GM12878 (cell line): Measurements from ENCODE around the gene DIP2B. TPM values are rescaled to one million over a fixed set of nuclear protein-coding genes. Genes with fewer than 3 reads are reported as not detected.

Experiments
- ATAC-seq: fragments of 200-7000 bp; cut with Tn5 transposase; 3 replicates; pipeline ENCODE4 v1.9.1; 2020; ENCODE audit warnings: mild to moderate bottlenecking, moderate library complexity
- BruUV-seq: library from RNA; stranded (reverse); fragments of 400-500 nt; replicated peaks from 2 replicates; lab custom pipeline; 2021; lab: Mats Ljungman, UMichigan
- CTCF ChIA-PET: fragments of 300-600 bp; sonication (Branson Sonifier 250); formaldehyde crosslinking; extraction: SDS; loops from one replicate; lab custom pipeline; 2021; ENCODE audit warnings: inconsistent platforms; lab: Yijun Ruan, JAX
- POLR2A ChIA-PET: fragments of 350-600 bp; formaldehyde crosslinking; extraction: SDS; loops from one replicate; lab custom pipeline; 2021; ENCODE audit warnings: inconsistent platforms; lab: Charles Lee
- RAD21 ChIA-PET: fragments of 300-600 bp; sonication (Branson Sonifier 250); formaldehyde crosslinking; loops from one replicate; lab custom pipeline; 2023; ENCODE audit warnings: antibody characterized with exemption; ENCODE audit not compliant: unreplicated experiment; lab: Charles Lee
- SMC1A ChIA-PET: fragments of 300-600 bp; sonication (Branson Sonifier 250); formaldehyde crosslinking; loops from one replicate; lab custom pipeline; 2023; ENCODE audit not compliant: unreplicated experiment, uncharacterized antibody; lab: Charles Lee
- DNase-seq: peaks from one replicate; pipeline ENCODE4 v3.0.0-alpha.2; 2011; ENCODE audit warnings: low read depth, low spot score
- FAIRE-seq: peaks from 3 replicates; lab custom pipeline; 2011; peaks lifted over from hg19 to GRCh38; lab: Jason Lieb, UNC
- H2AFZ ChIP-seq: 2 replicates; pipeline ENCODE4 v1.6.0; 2011; ENCODE audit warnings: low read depth, low read length, control low read depth; ENCODE audit not compliant: control insufficient read depth
- H3K27ac ChIP-seq: 2 replicates; pipeline ENCODE4 v1.5.1; 2011; ENCODE audit warnings: control low read depth; ENCODE audit not compliant: control insufficient read depth, insufficient read depth
- H3K27me3 ChIP-seq, 2 experiments: replicated peaks in 1 of 2; 2 replicates each; pipeline versions ENCODE4 v1.6.0 to v1.6.1; 2011; ENCODE audit warnings: low read length in 1 of 2; ENCODE audit not compliant: control insufficient read depth in 2 of 2, insufficient read depth in 2 of 2
- H3K36me3 ChIP-seq, 2 experiments: 2 replicates each; pipeline ENCODE4 v1.5.1; 2011; ENCODE audit warnings: low read length in 1 of 2; ENCODE audit not compliant: control insufficient read depth in 2 of 2, insufficient read depth in 2 of 2
- H3K4me1 ChIP-seq: 2 replicates; pipeline ENCODE4 v1.6.1; 2011; ENCODE audit warnings: mild to moderate bottlenecking, low read length, moderate library complexity, mixed read lengths; ENCODE audit not compliant: control insufficient read depth, insufficient read depth
- H3K4me2 ChIP-seq: 2 replicates; pipeline ENCODE4 v1.6.0; 2011; ENCODE audit warnings: control low read depth; ENCODE audit not compliant: control insufficient read depth, insufficient read depth
- H3K4me3 ChIP-seq: fragments of 200-600 bp; sonication (generic); 2 replicates; pipeline ENCODE4 v1.5.1; 2016
- H3K79me2 ChIP-seq: 2 replicates; pipeline ENCODE4 v1.6.0; 2011; ENCODE audit warnings: low read length; ENCODE audit not compliant: control insufficient read depth, insufficient read depth
- H3K9ac ChIP-seq: 2 replicates; pipeline ENCODE4 v1.8.0; 2011; ENCODE audit warnings: low read length, control low read depth, mixed read lengths; ENCODE audit not compliant: control insufficient read depth, insufficient read depth
- H3K9me3 ChIP-seq: replicated peaks from 3 replicates; pipeline ENCODE4 v1.5.1; 2011; ENCODE audit warnings: mild to moderate bottlenecking, low read length; ENCODE audit not compliant: control insufficient read depth, insufficient read depth
- H4K20me1 ChIP-seq: 2 replicates; pipeline ENCODE4 v1.6.0; 2011; ENCODE audit not compliant: control insufficient read depth, insufficient read depth
- BACH1 ChIP-seq: fragments of 450-650 bp; IDR thresholded peaks from 2 replicates; pipeline ENCODE4 v1.6.1; 2017; ENCODE audit warnings: mild to moderate bottlenecking, borderline replicate concordance
- BHLHE40 ChIP-seq, 2 experiments: fragments of 450-650 bp in 1 of 2; IDR thresholded peaks; 2 replicates each; pipeline ENCODE4 v1.6.1; 2011 to 2017; ENCODE audit warnings: low read depth in 2 of 2, borderline replicate concordance in 1 of 2, improper control_type of control experiment in 1 of 2, low read length in 1 of 2, mild to moderate bottlenecking in 1 of 2
- EZH2 ChIP-seq: IDR thresholded peaks from 2 replicates; pipeline ENCODE4 v1.6.1; 2012; ENCODE audit warnings: low read depth, mild to moderate bottlenecking, control low read depth, inconsistent platforms, low read length, borderline replicate concordance; ENCODE audit not compliant: control insufficient read depth
- HDAC2 ChIP-seq: fragments of 200-600 bp; sonication (generic); IDR thresholded peaks from 2 replicates; pipeline ENCODE4 v1.6.1; 2017
- IKZF1 ChIP-seq: fragments of 450-650 bp; conservative IDR thresholded peaks from 2 replicates; pipeline ENCODE4 v1.6.1; 2017; ENCODE audit warnings: antibody characterized with exemption, mild to moderate bottlenecking
- JUNB ChIP-seq: IDR thresholded peaks from 2 replicates; pipeline ENCODE4 v1.6.1; 2016; ENCODE audit warnings: antibody characterized with exemption, mild to moderate bottlenecking
- RBBP5 ChIP-seq: fragments of 200-600 bp; sonication (generic); conservative IDR thresholded peaks from 2 replicates; pipeline ENCODE4 v1.6.1; 2016
- RELA ChIP-seq: fragments of 450-650 bp; IDR thresholded peaks from 2 replicates; pipeline ENCODE4 v1.8.0; 2014; ENCODE audit warnings: borderline replicate concordance; ENCODE audit not compliant: partially characterized antibody
- SIN3A ChIP-seq: IDR thresholded peaks from 2 replicates; pipeline ENCODE4 v1.6.1; 2012; ENCODE audit warnings: low read depth, low read length, improper control_type of control experiment
- SMAD5 ChIP-seq: IDR thresholded peaks from 2 replicates; pipeline ENCODE4 v1.6.1; 2016; ENCODE audit warnings: antibody characterized with exemption, low read depth
- SMARCA5 ChIP-seq: fragments of 450-650 bp; IDR thresholded peaks from 2 replicates; pipeline ENCODE4 v1.6.1; 2017; ENCODE audit warnings: mild to moderate bottlenecking
- SREBF1 ChIP-seq: IDR thresholded peaks from 2 replicates; pipeline ENCODE4 v1.6.1; 2012; ENCODE audit warnings: mild to moderate bottlenecking, low read length
- SREBF2 ChIP-seq: IDR thresholded peaks from 2 replicates; pipeline ENCODE4 v1.6.1; 2012; ENCODE audit warnings: mild to moderate bottlenecking, low read length
- STAT3 ChIP-seq: IDR thresholded peaks from 2 replicates; pipeline ENCODE4 v1.6.1; 2011; ENCODE audit warnings: low read depth, low read length, improper control_type of control experiment
- YY1 ChIP-seq: IDR thresholded peaks from 2 replicates; pipeline ENCODE4 v1.6.1; 2011; ENCODE audit warnings: low read depth, mild to moderate bottlenecking, low read length
- ZBED1 ChIP-seq: IDR thresholded peaks from 2 replicates; pipeline ENCODE4 v1.6.1; 2016; ENCODE audit warnings: borderline replicate concordance
- ZNF384 ChIP-seq: IDR thresholded peaks from 2 replicates; pipeline ENCODE4 v1.6.1; 2012; ENCODE audit warnings: low read depth, mild to moderate bottlenecking, low read length, improper control_type of control experiment, borderline replicate concordance
- WGBS: methylation state at CpG from one replicate; pipeline ENCODE4 v1.1.6; 2016; ENCODE audit warnings: low lambda C conversion rate; ENCODE audit not compliant: insufficient replicate concordance, insufficient coverage; ENCODE audit errors: missing lambda C conversion rate; 5-methylcytosine and 5-hydroxymethylcytosine counted together
- in situ Hi-C: fragments of 300-500 bp; cut with MboI; formaldehyde crosslinking; loops from 9 replicates; pipeline ENCODE4 v1.14.3; 2018; ENCODE audit warnings: mixed read lengths
- intact Hi-C: fragments of 100-400 bp; cut with micrococcal nuclease; formaldehyde crosslinking; loops from one replicate; pipeline ENCODE4 v1.14.2; 2022; ENCODE audit not compliant: unreplicated experiment
- polyA plus RNA-seq, 11 experiments: library from polyadenylated mRNA; depleted of rRNA in 4 of 11; unstranded in 6 of 11; stranded (reverse) in 5 of 11; fragments of >200 nt; fragmentation: Nextera tagmentation in 4 of 11; fragmentation: Illumina TruSeq in 1 of 11; extraction: Ambion mirVana in 4 of 11; extraction: Trizol in 1 of 11; gene quantifications; 1 replicate in 1 of 11; 2 replicates in 10 of 11; pipeline versions ENCODE4 v1.2.1 to v1.2.3, GENCODE V29; 2011 to 2016; ENCODE audit warnings: inconsistent platforms in 2 of 11, missing spikeins in 2 of 11, low read depth in 1 of 11
- total RNA-seq, 4 experiments: library from RNA; depleted of rRNA in 3 of 4; stranded (reverse); fragments of >200 nt in 3 of 4; fragmentation: Illumina TruSeq in 1 of 4; extraction: Trizol in 1 of 4; gene quantifications; 2 replicates each; pipeline versions ENCODE4 v1.2.1 to v1.2.3, GENCODE V29; 2013 to 2021

The DIP2B gene
- total and polyA plus RNA-seq, 10 of the 15 experiments (the other 5 are each of a cell fraction or from before 2014, with no cell fraction given), result 4.5 to 30.0 (median 18.6) TPM

GRCh38 chr12:50549885-50550284 lies 45.1 kb downstream of the DIP2B start:
- RAD21 ChIA-PET, result interaction anchor here (1.0 kb wide), 1 partner anchor 88 kb away, joined by 3 read pairs; no protein-coding TSS in a partner anchor
- ATAC-seq, result no peak

GRCh38 chr12:50550530-50551223 lies 45.9 kb downstream of the DIP2B start:
- H3K4me2 ChIP-seq, result no peak overlapping the region
- ChIA-PET RAD21 (interaction anchor here (0.8 to 1.0 kb wide), 2 partner anchors 18 to 88 kb away, joined by 3 read pairs; no protein-coding TSS in a partner anchor), CTCF (no interaction called here), POLR2A (no interaction called here), SMC1A (interaction anchor here (0.5 to 2.7 kb wide), 12 partner anchors 13 to 93 kb away, joined by 3 to 14 read pairs (median 4); partner anchors contain the start of gene DIP2B)
- in situ Hi-C loops, result no loop called here
- no peak for ATAC-seq
- intact Hi-C loops, result no loop called here
- no peak overlapping the region for H3K9ac ChIP-seq
- no peak overlapping the region for H2AFZ ChIP-seq
- H3K27ac ChIP-seq, result no peak overlapping the region
- 90% methylated on average over 9 of the region's 9 CpGs for WGBS
- H3K4me3 ChIP-seq, result no peak overlapping the region
- TF ChIP-seq SREBF1 (no peak), RBBP5 (no peak), SMARCA5 (no peak), STAT3 (no peak), BHLHE40 (IDR thresholded peaks at IDR 0.05; ENCODE audit: borderline replicate concordance in 1 of 2, low read depth in 2 of 2, low read length in 1 of 2) (no peak), SMAD5 (no peak), SREBF2 (no peak), BACH1 (no peak), ZNF384 (no peak), IKZF1 (no peak), ZBED1 (no peak), JUNB (no peak), SIN3A (no peak), RELA (no peak)
- no peaks in the 10 kb centered on the region for H4K20me1 ChIP-seq
- H3K27me3 ChIP-seq, result no peaks in the 10 kb centered on the region
- H3K4me1 ChIP-seq, result no peaks in the 10 kb centered on the region; the same call in 1 of the 2 replicates
- no peak for DNase-seq
- FAIRE-seq, result peak; percentile 18
- H3K79me2 ChIP-seq, result peaks cover 37% of the 10 kb centered on the region
- no TSS peak for BruUV-seq
- no peaks in the 10 kb centered on the region; the same call in 2 of the 3 replicates for H3K9me3 ChIP-seq
- H3K36me3 ChIP-seq, result no peaks in the 10 kb centered on the region; a peak in 1 of 4 replicates

More at GRCh38 chr12:50549885-50550284, 45.1 kb downstream of the DIP2B start:
- Histone ChIP-seq H3K4me2 (no peak overlapping the region), H3K9me3 (no peaks in the 10 kb centered on the region; the same call in 2 of the 3 replicates), H3K27me3 (no peaks in the 10 kb centered on the region), H3K4me1 (no peaks in the 10 kb centered on the region; the same call in 1 of the 2 replicates), H4K20me1 (no peaks in the 10 kb centered on the region), H3K4me3 (no peak overlapping the region), H2AFZ (no peak overlapping the region), H3K9ac (no peak overlapping the region), H3K36me3 (no peaks in the 10 kb centered on the region; a peak in 1 of 4 replicates)
- ChIA-PET SMC1A (interaction anchor here (0.5 to 2.7 kb wide), 12 partner anchors 12 to 90 kb away, joined by 3 to 14 read pairs (median 4); partner anchors contain the start of gene DIP2B), POLR2A (interaction anchor here (0.7 to 1.2 kb wide), 3 partner anchors 11 to 408 kb away, joined by 3 to 5 read pairs (median 4); no protein-coding TSS in a partner anchor), CTCF (interaction anchor here (0.6 to 1.3 kb wide), 3 partner anchors 15 to 188 kb away, joined by 3 to 6 read pairs (median 3); no protein-coding TSS in a partner anchor)
- WGBS, result 87% methylated on average over 4 of the region's 4 CpGs
- FAIRE-seq (no peak), DNase-seq (no peak)
- intact Hi-C loops, result no loop called here
- no TSS peak for BruUV-seq
- in situ Hi-C loops, result no loop called here
- TF ChIP-seq EZH2, result no peak
- TF ChIP-seq HDAC2, result no peak
- peak; percentile 64; the same call in 1 of the 2 replicates for TF ChIP-seq YY1
- TF ChIP-seq, all 136 proteins: peak for 1
- Histone ChIP-seq H3K27ac (no peak overlapping the region), H3K79me2 (peaks cover 35% of the 10 kb centered on the region)
